Dedifferentiated amniotic fluid mesenchymal stem cell (primary cell): ENCODE data around the gene OSBPL2.
A peak's percentile ranks its signal among the peaks of the same experiment; 100 is the strongest.

ENCODE experiments used
- DNase-seq: peaks from one replicate; pipeline ENCODE4 v3.0.0-alpha.2; 2016; ENCODE audit errors: extremely low spot score

The OSBPL2 gene

DNA sequence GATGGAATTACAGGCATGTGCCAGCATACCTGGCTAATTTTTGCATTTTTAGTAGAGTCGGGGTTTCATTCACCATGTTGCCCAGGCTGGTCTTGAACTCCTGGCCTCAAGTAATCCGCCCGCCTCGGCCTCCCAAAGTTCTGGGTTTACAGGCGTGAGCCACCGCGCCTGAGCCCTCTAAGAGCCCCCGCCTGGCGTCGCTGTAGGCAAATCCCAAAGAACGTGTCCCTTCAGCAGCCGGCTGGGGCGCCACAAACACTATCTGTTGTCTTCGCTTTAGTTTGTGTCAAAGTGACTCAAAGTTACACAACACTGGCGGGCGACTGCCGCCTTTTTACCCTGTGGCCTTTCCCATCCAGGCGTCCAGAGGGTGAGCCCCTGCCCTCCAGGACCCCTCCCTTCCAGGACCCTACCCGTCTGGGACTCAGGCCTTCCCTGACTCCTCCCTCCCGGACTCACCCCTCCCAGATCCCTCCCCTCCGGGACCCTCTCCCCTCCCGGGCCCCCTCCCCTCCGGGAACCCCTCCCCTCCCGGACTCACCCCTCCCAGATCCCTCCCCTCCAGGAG is 63.5 kb downstream of the OSBPL2 start:
- peak; percentile 92 for DNase-seq

DNA sequence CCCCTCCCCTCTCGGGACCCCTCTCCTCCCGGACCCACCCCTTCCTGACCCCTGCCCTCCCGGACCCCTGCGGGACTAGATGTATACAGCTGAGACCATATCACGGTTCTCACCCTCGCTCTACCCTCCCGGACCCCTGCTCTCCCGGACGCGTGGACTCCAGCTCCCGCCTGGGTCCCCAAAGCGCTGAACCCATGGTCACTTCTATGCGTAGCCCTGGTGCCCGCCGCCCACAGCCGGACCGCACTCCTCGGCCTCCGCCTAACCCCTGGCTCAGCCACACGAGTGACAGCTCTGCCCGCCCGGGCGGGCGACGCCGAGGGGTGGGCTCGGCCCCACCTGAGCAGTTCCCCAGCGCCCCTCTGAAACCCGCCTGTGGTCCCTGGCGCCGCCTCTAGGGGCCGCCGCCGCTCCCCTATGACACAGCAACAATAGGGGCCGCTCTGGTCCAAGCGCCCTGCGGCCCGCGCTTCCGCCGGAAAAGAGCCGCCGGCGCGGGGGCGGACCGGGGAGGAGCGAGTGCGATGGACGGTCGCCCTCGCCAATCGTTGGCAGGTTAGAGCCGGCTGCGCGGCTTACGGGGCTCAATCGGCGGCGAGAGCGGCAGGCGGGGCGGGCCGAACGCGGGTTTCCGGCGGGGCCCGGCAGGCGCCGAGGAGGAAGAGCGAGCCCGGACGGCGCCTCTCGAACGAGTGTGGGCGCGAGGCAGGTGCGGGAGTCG is 64.2 kb downstream of the OSBPL2 start, which contains the start of gene ADRM1:
ADRM1 (plus strand) TSS at position 657 of the 721 bp plus-strand sequence. CDS start 572 bp downstream, outside the sequence.
- DNase-seq: peak; percentile 94

DNA sequence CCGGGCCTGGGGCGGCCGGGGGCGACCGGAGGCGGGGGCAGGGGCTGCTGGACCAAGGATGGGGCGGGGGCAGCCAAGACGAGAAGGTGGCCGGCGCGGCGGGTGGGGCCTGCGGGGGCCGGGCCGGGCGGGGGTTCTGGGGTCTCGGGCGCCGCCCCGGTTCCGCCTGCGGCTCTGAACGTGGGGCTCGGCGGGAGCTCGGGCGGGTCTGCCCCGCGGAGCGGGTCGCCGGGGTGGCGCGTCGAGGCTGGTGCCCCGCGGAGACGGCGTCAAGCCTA is 64.7 kb downstream of the OSBPL2 start:
- DNase-seq: no peak

DNA sequence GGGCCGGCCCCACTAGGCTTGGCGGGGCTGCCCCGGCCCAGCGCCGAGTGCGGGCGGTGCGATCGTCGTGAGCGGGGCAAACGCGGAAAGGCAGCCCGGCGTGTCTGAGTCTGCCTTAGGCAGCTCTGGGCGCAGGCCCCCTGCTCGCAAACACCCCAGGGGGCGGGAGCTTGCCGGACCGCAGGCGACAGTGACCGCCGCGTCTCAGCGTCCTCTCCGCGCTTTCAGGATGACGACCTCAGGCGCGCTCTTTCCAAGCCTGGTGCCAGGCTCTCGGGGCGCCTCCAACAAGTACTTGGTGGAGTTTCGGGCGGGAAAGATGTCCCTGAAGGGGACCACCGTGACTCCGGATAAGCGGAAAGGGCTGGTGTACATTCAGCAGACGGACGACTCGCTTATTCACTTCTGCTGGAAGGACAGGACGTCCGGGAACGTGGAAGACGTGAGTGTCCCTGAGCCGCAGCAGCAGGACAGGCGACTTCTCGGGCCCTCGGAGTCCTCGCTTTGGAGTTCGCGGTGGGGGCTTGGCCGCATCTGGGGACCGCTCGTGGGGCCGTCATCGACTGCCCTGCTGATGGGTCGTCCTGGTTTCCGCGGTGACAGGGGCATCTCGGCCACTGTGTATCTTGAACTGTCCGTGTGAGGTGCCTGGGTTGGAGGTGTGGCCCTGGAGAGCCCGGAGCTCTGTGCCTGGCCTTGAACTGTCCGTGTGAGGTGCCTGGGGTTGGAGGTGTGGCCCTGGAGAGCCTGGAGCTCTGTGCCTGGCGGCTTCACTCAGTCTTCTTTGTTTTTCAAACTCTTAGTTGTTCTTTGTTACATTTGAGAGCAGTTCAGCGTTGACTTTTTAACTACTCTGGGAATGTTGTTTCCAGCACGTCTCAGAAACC is 65.3 kb downstream of the OSBPL2 start:
- no peak for DNase-seq

DNA sequence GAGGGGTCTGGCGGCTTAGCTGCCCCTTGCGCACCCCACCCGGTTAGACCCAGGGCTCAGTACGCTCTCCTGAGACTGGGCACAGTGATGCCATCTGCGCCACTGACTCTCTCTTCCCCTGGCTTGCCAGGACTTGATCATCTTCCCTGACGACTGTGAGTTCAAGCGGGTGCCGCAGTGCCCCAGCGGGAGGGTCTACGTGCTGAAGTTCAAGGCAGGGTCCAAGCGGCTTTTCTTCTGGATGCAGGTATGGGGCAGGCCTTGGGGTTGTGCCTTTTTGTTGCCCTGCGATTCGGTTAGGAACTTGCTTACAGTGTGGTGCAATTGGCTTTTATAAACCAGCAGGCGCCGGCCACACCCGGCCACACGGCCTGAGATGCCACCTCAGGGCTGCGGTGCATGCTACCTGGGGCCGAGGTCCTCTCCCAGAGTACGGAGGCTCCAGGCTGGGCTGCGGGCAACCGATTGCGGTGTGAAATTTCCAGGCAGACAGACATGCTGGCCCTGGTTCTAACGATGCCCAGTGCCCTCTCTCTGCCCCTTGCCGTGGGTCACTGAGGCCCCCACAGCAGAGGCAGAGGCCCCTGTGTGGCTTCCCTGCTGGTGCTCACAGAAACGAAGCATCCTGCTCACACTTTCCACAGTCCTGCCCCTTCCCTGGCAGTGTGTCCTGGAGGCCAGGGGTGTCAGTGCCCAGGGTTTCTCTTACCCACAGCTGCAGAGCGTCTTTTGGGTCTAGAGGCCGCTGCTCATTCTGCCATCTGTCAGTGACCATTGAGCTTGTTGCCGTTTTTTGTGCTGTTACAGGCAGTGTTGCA is 66.2 kb downstream of the OSBPL2 start:
- DNase-seq: no peak

DNA sequence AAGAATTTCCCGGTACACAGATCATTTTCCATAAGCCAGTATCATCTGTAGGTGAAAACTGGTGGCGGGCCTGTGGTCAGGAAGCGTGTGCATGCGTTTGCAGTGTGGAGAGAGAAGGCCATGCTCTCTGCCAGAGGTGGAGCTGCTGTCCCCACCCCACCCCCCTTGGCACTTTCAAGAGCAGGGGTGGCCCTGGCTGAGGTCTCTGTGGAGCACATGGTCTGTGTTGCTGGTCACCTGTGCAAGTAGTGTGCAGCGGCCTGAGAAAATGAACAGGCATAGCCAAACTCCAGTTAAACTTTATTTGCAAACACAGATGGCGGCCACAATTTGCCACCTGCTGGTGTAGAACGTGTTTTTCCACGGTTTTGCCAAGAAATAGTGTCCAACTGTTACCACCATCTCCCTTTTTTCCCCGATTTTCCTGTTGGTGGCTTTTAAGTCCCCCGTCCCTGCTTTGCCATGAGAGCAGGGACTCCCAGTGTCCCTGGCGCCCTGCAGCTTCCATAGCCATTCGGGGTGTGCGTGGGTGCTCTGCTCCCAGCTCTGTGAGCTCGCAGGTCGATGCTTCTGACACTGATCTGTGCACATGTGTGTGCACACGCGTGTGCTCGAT is 66.9 kb downstream of the OSBPL2 start:
- DNase-seq: no peak

DNA sequence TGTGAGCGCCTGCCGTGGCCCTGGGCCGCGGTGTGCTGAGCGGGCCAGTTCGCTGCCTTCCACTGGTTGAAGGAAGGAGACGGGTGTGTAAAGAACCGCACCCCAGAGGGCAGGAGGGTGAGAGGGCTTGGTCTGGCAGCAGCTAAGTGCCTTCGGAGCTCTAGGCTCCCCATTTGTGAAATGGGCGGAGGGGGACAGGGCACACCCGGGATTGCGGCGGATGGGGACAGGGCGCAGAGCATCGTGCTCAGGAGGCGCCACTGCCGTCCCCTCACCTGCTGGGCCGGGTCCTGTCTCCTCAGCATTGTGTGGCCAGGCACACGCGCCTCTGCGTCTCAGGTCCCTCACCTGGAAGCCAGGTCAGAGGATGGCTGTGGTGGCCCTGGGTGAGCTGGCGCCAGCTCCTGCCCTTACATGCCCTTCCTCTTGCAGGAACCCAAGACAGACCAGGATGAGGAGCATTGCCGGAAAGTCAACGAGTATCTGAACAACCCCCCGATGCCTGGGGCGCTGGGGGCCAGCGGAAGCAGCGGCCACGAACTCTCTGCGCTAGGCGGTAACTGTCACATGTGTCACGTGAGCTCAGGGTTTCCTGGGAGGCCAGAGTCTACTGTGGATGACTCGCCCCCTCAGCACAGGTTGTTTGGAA is 67.6 kb downstream of the OSBPL2 start:
- no peak for DNase-seq

DNA sequence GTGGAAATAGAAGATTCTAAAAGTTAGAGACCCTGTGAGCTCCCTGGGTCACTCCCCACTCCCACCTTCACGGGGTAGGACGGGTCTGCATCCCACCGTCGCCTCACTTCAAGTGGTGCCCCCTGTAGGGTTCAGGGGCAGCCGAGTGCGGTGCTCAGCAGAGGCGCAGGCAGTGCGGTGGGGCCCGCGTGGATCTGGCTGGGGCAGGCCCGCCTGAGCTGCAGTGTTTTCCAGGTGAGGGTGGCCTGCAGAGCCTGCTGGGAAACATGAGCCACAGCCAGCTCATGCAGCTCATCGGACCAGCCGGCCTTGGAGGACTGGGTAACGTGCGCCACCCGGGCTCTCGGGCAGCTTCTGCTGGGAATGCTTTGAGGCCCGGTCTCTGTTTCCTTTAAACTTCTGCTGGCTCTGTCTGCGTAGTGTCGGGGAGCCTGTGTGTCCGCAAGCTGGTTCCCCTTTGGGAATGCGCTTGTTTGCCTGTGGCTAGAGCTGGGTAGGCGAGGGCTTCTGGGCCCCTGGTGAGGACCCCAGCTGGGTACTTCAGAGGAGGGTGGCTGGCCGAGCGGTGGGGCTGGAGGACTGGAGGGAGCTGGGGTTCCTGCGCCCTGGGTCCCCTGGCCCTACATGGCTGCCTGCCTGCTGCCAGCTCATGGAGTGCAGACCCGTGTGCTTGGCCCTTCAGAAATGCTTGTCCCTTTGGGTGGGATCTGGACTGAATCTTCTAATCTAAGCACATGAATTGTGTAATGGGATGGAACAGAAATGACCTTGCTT is 68.3 kb downstream of the OSBPL2 start:
- no peak for DNase-seq

DNA sequence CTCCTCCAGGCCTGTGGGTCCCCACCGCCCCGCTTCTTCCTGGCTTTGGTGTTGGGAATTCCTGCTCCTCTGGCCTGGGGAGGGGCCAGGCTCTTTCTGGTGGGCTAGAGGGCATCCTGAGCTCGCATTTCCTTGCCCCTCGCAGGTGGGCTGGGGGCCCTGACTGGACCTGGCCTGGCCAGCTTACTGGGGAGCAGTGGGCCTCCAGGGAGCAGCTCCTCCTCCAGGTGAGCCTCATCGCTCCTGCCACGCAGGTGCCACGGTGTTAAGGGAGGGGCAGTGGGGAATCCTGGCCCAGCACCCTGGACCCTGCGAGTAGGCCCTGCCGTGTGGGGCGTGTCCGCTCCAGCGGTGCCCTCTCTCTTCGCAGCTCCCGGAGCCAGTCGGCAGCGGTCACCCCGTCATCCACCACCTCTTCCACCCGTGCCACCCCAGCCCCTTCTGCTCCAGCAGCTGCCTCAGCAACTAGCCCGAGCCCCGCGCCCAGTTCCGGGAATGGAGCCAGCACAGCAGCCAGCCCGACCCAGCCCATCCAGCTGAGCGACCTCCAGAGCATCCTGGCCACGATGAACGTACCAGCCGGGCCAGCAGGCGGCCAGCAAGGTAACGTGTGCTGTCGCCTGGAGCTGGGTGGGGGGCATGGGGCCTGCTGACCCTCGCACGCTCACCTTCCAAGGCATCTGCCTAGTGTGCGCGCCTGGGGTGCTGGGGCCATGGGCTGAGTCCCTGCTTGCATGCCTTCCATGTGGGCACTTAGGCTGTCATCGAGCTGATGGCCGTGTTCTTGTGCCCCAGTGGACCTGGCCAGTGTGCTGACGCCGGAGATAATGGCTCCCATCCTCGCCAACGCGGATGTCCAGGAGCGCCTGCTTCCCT is 69.1 kb downstream of the OSBPL2 start:
- no peak for DNase-seq

DNA sequence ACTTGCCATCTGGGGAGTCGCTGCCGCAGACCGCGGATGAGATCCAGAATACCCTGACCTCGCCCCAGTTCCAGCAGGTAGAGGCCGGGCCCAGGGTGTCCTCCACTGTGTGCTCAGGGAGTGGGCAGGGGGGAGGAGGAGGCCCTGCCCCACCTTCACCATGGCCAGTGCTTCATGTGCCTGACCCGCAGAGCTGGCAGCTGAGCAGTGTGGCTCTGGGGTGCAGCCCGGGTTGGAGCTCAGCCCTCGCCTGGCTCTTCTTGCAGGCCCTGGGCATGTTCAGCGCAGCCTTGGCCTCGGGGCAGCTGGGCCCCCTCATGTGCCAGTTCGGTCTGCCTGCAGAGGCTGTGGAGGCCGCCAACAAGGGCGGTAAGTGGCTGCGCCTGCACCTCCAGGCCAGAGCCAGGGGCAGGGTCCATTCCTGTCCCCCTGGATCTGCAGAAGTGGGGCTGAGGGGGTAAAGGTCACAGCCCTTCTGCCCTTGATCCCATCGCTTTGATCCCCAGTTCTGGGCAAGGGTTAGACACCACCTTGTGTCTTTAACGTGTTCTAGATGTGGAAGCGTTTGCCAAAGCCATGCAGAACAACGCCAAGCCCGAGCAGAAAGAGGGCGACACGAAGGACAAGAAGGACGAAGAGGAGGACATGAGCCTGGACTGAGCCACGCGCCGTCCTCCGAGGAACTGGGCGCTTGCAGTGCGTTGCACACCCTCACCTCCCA is 69.9 kb downstream of the OSBPL2 start:
- DNase-seq: no peak

DNA sequence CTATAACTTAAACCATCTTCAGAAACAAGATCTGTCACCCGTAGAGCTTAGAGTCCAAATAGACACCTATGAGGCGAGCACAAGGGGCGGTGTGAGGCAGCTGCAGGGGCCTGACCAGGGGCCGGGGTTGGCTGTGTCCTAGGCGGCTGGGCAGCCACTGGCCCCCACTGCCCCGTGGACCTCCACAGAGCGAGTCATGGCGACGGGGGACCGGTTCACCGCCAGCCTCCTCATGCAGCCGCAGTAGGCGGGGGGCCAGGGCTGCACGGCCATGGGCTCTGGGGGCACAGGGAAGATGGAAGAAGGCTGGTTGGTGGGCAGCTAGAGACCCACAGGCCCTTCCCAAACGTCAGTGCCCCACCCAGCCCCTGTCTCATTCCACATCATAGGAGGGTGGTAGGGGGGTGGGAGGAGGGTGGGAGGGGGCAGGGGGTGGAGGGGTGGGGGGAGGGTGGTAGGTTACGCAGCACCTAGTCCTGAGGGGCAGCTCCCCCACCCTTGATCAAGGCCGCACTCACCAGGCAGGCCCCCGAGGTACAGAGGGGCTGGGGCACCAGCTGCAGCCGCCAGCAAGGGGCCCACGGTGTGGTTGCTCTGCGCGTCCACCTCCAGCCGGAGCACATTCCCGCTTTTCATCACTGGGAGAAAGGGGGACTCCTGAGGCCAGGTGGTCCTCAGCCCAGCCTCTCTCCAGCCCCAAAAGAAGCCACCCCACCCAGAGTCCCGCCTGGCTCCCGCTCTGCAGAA is 71.0 kb downstream of the OSBPL2 start:
- no peak for DNase-seq

DNA sequence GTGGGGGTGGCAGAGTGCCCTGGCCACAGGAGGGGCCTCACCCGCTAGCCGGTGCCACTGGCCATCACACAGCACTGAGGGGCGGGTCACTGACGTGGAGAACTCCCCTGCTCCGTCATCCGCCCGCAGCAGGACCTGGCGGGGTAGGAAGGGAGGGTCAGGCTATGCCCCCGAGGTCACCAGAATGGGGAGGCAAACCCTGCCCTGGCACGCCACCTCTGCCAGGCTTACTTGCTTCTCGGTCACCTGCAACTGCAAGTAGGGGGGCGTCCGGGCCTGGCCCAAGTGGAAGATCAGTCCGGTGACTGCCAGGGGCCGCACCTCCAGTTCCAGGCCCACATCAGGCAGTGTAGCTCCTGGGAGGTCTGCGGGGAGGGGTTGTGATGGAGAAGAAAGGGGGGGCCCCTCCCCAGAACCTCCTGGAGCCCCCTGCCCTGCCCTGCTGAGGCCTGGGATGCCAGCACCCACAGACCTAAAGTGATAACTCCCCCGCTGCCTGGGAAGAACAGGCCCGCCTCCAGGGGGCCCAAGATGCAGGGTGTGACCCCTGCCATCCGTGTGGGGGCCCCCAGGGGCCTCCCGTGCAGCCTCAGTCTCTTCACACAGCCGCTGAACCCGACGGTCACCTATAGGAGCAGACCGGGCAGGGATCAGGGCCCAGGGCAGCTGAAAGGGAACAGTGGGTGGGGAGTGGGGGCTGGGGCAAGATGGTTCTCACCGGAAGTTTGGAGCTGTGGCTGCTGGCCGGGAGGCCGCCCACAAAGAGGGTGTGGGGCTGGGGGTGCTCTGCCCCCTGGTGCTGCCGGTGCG is 71.8 kb downstream of the OSBPL2 start:
- no peak for DNase-seq

DNA sequence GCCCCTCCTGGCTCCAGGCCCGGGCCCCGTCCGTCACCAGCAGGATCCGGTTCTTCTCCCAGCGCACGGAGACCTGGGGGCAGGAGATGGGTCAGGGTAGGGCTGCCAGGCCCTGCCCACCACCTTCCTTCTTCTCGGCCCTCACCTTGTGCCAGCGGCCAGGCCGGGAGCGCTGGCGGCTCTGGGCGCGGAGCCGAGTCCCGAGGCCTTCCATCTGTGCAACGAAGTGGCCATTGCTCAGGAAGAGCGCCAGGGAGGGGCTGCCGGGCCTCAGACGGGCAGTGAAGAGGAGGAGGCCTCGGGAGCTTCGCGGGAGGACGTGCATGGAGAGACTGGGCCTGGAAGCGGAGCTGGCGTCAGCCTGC is 72.4 kb downstream of the OSBPL2 start:
- DNase-seq: no peak

DNA sequence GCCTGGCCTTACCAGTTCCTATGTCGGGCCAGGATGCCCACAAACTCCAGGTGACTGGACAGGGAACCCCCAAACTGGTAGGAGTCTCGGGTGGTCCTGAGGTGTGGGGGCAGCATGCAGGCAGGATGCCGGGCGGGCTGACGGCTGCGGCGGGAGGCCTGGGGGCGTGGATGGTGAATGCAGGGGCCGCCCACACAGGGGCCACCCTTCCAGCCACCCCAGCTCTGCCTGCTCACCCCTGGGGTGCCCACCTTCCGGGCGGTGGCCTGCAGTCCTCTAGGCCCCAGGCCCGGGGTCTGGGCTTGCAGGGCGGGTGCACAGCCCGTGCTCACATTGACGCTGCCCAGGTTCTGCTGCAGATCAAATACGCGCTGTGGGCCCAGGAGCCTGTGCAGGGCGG is 72.8 kb downstream of the OSBPL2 start:
- DNase-seq: no peak

DNA sequence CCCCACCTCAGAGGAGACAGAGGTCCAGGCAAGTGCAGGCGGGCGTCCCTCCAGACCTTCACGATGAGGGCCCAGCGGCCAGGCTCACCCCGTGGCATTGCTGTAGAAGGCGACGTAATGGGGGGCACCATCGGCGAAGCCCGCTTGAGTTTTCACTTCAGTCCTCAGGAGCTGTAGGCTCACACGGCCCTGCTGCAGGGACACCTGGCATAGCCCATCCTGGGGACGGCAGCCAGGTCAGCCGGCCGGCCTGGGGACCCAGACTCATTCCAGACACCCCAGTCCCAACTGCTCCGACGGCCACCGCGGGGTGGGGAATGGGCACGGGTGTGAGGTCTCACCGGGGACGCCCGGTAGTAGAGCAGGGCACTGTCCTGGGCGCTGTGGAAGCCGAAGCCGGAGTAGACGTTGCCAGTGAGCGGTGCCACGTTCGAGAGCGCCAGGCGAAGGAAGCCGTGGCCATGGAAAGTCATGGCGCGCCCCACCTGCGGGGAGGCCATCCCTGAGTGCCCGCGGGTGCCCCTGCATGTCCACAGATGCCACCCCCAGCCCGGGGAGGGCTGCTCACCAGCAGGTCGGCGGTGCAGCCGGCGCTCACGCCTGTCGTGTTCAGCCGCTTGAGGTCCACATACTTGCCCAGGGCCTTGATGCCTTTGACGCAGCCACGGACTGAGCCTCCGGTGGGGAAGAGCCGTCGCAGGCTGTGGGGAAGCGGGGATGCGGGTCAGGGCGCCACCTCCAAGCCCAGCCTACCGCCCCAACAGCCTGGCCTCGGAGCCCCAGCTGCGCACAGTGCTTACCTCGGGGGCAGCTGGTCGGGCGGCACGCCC is 73.7 kb downstream of the OSBPL2 start:
- DNase-seq: no peak

DNA sequence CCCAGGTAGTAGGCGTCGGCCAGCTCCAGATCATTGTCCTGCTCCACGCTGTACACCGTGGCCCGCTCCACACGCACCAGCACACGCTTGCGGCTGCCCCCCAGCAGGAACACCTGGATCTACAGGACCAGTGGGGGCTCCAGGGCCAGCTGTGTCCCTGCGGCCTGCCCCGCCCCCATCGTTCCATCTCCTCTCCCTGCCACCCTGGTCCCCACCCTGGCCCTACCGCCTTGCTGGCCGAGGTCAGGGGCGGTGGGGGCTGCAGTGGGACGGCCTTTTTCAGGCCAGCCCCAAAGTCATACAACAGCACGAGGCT is 74.3 kb downstream of the OSBPL2 start:
- DNase-seq: no peak
